HepG2 (cell line): ENCODE results near the gene ASPRV1. TPM values are rescaled to one million over a fixed set of nuclear protein-coding genes. Genes with fewer than 3 reads are reported as not detected.

Source experiments
- ADNP ChIP-seq: sonication (generic); formaldehyde crosslinking; IDR thresholded peaks from 2 replicates; pipeline ENCODE4 v1.4.0; 2020; ENCODE audit warnings: missing genetic modification reagents
- AHDC1 ChIP-seq: sonication (generic); formaldehyde crosslinking; IDR thresholded peaks from 2 replicates; pipeline ENCODE4 v1.5.1; 2020; ENCODE audit warnings: mild to moderate bottlenecking, missing genetic modification reagents, borderline replicate concordance
- FOXA1 ChIP-seq, 2 experiments: fragments of 450-650 bp in 1 of 2; sonication (generic) in 1 of 2; formaldehyde crosslinking in 1 of 2; IDR thresholded peaks; 2 replicates each; pipeline versions ENCODE4 v1.4.0 to v1.6.1; 2016 to 2020; ENCODE audit warnings: missing genetic modification reagents in 1 of 2
- GATA4 ChIP-seq: sonication (generic); IDR thresholded peaks from 2 replicates; pipeline ENCODE4 v1.6.1; 2016; ENCODE audit warnings: antibody characterized with exemption, low read depth, borderline replicate concordance
- HOXA9 ChIP-seq: sonication (generic); formaldehyde crosslinking; IDR thresholded peaks from 2 replicates; pipeline ENCODE4 v1.8.1; 2022; ENCODE audit warnings: missing genetic modification reagents, mild to moderate bottlenecking, moderate library complexity, borderline replicate concordance
- KDM4B ChIP-seq: sonication (generic); formaldehyde crosslinking; IDR thresholded peaks from 2 replicates; pipeline ENCODE4 v1.4.0; 2020; ENCODE audit warnings: missing genetic modification reagents
- NFKB2 ChIP-seq: sonication (generic); formaldehyde crosslinking; IDR thresholded peaks from 2 replicates; pipeline ENCODE4 v1.4.0; 2020; ENCODE audit warnings: missing genetic modification reagents, borderline replicate concordance
- NFKBIZ ChIP-seq: IDR thresholded peaks from 2 replicates; pipeline ENCODE4 v1.6.1; 2018; ENCODE audit warnings: missing genetic modification reagents, missing compliant biosample characterization
- NR2F1 ChIP-seq, 2 experiments: fragments of 450-650 bp in 1 of 2; formaldehyde crosslinking in 1 of 2; IDR thresholded peaks; 2 replicates each; pipeline versions ENCODE4 v1.5.0 to v1.6.1; 2016 to 2020; ENCODE audit warnings: mild to moderate bottlenecking in 1 of 2, missing compliant biosample characterization in 1 of 2, missing genetic modification reagents in 1 of 2, moderate library complexity in 1 of 2
- PHB2 ChIP-seq: fragments of 450-650 bp; IDR thresholded peaks from 2 replicates; pipeline ENCODE4 v1.6.1; 2018; ENCODE audit not compliant: partially characterized antibody
- PHF21A ChIP-seq: sonication (generic); formaldehyde crosslinking; IDR thresholded peaks from 2 replicates; pipeline ENCODE4 v1.5.0; 2020; ENCODE audit warnings: mild to moderate bottlenecking, missing genetic modification reagents
- RARA ChIP-seq: IDR thresholded peaks from 2 replicates; pipeline ENCODE4 v1.6.1; 2016; ENCODE audit warnings: missing genetic modification reagents, missing compliant biosample characterization
- ZMYM4 ChIP-seq: sonication (generic); formaldehyde crosslinking; IDR thresholded peaks from 2 replicates; pipeline ENCODE4 v1.8.1; 2023; ENCODE audit warnings: mild to moderate bottlenecking, missing genetic modification reagents
- ZNF264 ChIP-seq: sonication (generic); formaldehyde crosslinking; IDR thresholded peaks from 2 replicates; pipeline ENCODE4 v1.4.0; 2020; ENCODE audit warnings: missing genetic modification reagents
- ZNF510 ChIP-seq: sonication (generic); formaldehyde crosslinking; IDR thresholded peaks from 2 replicates; pipeline ENCODE4 v1.4.0; 2020; ENCODE audit warnings: low read depth, mild to moderate bottlenecking, missing genetic modification reagents
- ZNF691 ChIP-seq: sonication (generic); formaldehyde crosslinking; IDR thresholded peaks from 2 replicates; pipeline ENCODE4 v1.4.0; 2020; ENCODE audit warnings: missing genetic modification reagents, low read depth, mild to moderate bottlenecking, borderline replicate concordance
- ZNF7 ChIP-seq: IDR thresholded peaks from 2 replicates; pipeline ENCODE4 v1.6.1; 2016; ENCODE audit warnings: missing biosample characterization, missing genetic modification reagents
- ZNF75D ChIP-seq: sonication (generic); formaldehyde crosslinking; IDR thresholded peaks from 2 replicates; pipeline ENCODE4 v1.8.1; 2023; ENCODE audit warnings: missing genetic modification reagents, mild to moderate bottlenecking, borderline replicate concordance
- ZNF841 ChIP-seq: sonication (generic); formaldehyde crosslinking; IDR thresholded peaks from 2 replicates; pipeline ENCODE4 v1.8.1; 2023; ENCODE audit warnings: missing genetic modification reagents, borderline replicate concordance
- ZNF879 ChIP-seq: sonication (generic); formaldehyde crosslinking; IDR thresholded peaks from 2 replicates; pipeline ENCODE4 v1.8.1; 2023; ENCODE audit warnings: missing genetic modification reagents
- ZSCAN25 ChIP-seq: sonication (generic); formaldehyde crosslinking; IDR thresholded peaks from 2 replicates; pipeline ENCODE4 v1.8.0; 2022; ENCODE audit warnings: mild to moderate bottlenecking, missing genetic modification reagents
- polyA plus RNA-seq, 8 experiments: library from polyadenylated mRNA; depleted of rRNA in 3 of 8; stranded (reverse) in 7 of 8; unstranded in 1 of 8; fragments of >200 nt; fragmentation: Illumina TruSeq in 4 of 8; extraction: Trizol in 4 of 8; gene quantifications; 2 replicates each; pipeline versions ENCODE4 v1.2.1 to v1.2.3, GENCODE V29; 2011 to 2016; ENCODE audit warnings: low read depth in 4 of 8, missing spikeins in 1 of 8, mixed read lengths in 1 of 8; ENCODE audit not compliant: insufficient read depth in 1 of 8
- total RNA-seq, 5 experiments: library from RNA; depleted of rRNA; stranded (reverse); fragments of >200 nt; fragmentation: Illumina TruSeq; extraction: Trizol; gene quantifications; 2 replicates each; pipeline ENCODE4 v1.2.3, GENCODE V29; 2016; ENCODE audit warnings: low read depth in 1 of 5
- TF ChIP-seq, protein P1 (sequence below): sonication (generic); formaldehyde crosslinking; IDR thresholded peaks from 2 replicates; pipeline ENCODE4 v1.8.1; 2023; ENCODE audit warnings: mild to moderate bottlenecking, moderate library complexity, missing genetic modification reagents
- TF ChIP-seq, protein P2 (sequence below): sonication (generic); formaldehyde crosslinking; IDR thresholded peaks from 2 replicates; pipeline ENCODE4 v1.5.0; 2020; ENCODE audit warnings: missing genetic modification reagents, mild to moderate bottlenecking, borderline replicate concordance

Gene ASPRV1
- total and polyA plus RNA-seq, 2 of the 13 experiments (the other 11 are each of a cell fraction or from before 2014, with no cell fraction given) = 0.40 to 0.48 TPM

DNA sequence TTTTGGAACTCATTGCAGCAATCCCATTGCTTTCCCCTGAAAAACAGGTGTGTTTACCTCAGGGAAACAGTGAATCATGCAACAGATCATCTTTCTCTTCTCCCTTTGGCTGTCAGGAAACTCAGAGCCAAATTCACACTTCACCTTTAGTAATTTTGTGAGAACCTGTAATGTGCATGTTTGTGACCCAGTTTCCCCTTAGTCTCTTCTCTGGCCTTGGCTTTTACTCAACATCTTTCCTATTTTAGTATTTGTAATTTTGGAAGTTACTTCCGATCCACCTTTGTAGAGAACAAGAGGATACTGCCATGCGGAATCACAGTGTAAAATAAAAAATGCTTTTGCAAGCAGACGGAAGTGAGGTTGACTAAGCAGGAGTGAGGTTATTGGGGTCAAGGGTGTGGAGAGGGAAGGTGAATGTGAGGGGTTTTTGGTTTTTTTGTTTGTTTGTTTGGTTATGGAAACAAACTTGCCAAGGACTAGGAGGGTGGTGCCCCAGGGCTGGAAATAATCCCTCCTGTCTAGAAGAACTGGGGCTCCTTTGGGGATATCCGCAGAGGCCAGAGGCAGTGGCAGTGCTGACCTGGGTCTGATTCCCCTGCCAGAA lies 14.0 kb downstream of the ASPRV1 start (continued):
- TF ChIP-seq ZNF75D (CRISPR knock-in tag) (no peak), ZMYM4 (CRISPR knock-in tag) (no peak), ZNF841 (CRISPR knock-in tag) (no peak), HOXA9 (no peak), KDM4B (CRISPR knock-in tag) (no peak), ZNF691 (no peak), RARA (CRISPR knock-in tag) (peak; percentile 41; the same call in 1 of the 2 replicates), NFKB2 (CRISPR knock-in tag) (no peak), ADNP (CRISPR knock-in tag) (0 out of 2 replicates have a peak, but pooled peaks have one; percentile 13), PHF21A (CRISPR knock-in tag) (0 out of 2 replicates have a peak, but pooled peaks have one; percentile 15), ZNF879 (CRISPR knock-in tag) (no peak), NR2F1 (CRISPR knock-in tag; IDR thresholded peaks at IDR 0.05) (peak in 1 of 2 experiments; percentile 48; a peak in 1 of 4 replicates), GATA4 (no peak), AHDC1 (CRISPR knock-in tag) (no peak), ZSCAN25 (CRISPR knock-in tag) (no peak), PHB2 (no peak), ZNF7 (CRISPR knock-in tag) (no peak), NFKBIZ (CRISPR knock-in tag) (peak; percentile 37; the same call in 1 of the 2 replicates), FOXA1 (IDR thresholded peaks at IDR 0.05) (no peak), FOXA1 (CRISPR knock-in tag; IDR thresholded peaks at IDR 0.05) (peak; percentile 14; the same call in 1 of the 2 replicates), ZNF264 (CRISPR knock-in tag) (0 out of 2 replicates have a peak, but pooled peaks have one; percentile 18), ZNF510 (CRISPR knock-in tag) (no peak)
- TF ChIP-seq, protein P1, sequence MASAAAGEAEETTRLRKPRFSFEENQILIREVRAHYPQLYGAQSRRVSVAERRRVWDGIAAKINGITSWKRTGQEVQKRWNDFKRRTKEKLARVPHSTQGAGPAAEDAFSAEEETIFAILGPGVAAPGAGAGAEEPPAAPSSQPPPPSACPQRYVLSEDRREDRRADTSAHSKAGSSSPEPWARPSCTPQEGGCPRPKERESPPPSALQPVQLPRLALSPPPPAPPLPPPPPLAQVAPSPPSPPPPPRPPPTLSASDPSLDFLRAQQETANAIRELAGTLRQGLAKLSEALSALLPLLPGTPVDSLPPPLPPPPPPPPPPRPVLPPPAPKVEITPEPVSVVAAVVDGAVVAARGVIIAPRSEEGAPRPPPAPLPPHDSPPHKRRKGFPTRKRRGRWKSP (CRISPR knock-in tag) = no peak
- TF ChIP-seq, protein P2, sequence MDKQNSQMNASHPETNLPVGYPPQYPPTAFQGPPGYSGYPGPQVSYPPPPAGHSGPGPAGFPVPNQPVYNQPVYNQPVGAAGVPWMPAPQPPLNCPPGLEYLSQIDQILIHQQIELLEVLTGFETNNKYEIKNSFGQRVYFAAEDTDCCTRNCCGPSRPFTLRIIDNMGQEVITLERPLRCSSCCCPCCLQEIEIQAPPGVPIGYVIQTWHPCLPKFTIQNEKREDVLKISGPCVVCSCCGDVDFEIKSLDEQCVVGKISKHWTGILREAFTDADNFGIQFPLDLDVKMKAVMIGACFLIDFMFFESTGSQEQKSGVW (CRISPR knock-in tag) = no peak
